HEK293T (cell line): ENCODE data around the gene GTF2A2.

Source experiments
- ARNT ChIP-seq: fragments of 450-650 bp; IDR thresholded peaks from 2 replicates; pipeline ENCODE4 v1.6.1; 2017; ENCODE audit warnings: mild to moderate bottlenecking
- BHLHE40 ChIP-seq: fragments of 450-650 bp; IDR thresholded peaks from 2 replicates; pipeline ENCODE4 v1.6.1; 2016; ENCODE audit warnings: mild to moderate bottlenecking, moderate library complexity, borderline replicate concordance
- CTBP1 ChIP-seq: fragments of 450-650 bp; IDR thresholded peaks from 2 replicates; pipeline ENCODE4 v1.6.1; 2016; ENCODE audit warnings: borderline replicate concordance
- ELF4 ChIP-seq: fragments of 450-650 bp; IDR thresholded peaks from 2 replicates; pipeline ENCODE4 v1.6.1; 2017; ENCODE audit warnings: antibody characterized with exemption
- FOXA1 ChIP-seq: fragments of 450-650 bp; IDR thresholded peaks from 2 replicates; pipeline ENCODE4 v1.6.1; 2016; ENCODE audit warnings: mild to moderate bottlenecking
- FOXK2 ChIP-seq: fragments of 450-650 bp; IDR thresholded peaks from 2 replicates; pipeline ENCODE4 v1.6.1; 2016; ENCODE audit warnings: mild to moderate bottlenecking
- FOXM1 ChIP-seq: fragments of 450-650 bp; IDR thresholded peaks from 2 replicates; pipeline ENCODE4 v1.6.1; 2017; ENCODE audit warnings: mild to moderate bottlenecking, borderline replicate concordance
- HDGF ChIP-seq: fragments of 450-650 bp; IDR thresholded peaks from 2 replicates; pipeline ENCODE4 v1.6.1; 2017; ENCODE audit warnings: antibody characterized with exemption, borderline replicate concordance
- L3MBTL2 ChIP-seq: fragments of 450-650 bp; conservative IDR thresholded peaks from 2 replicates; pipeline ENCODE4 v1.6.1; 2016; ENCODE audit warnings: mild to moderate bottlenecking
- NFRKB ChIP-seq: fragments of 450-650 bp; IDR thresholded peaks from 2 replicates; pipeline ENCODE4 v1.6.1; 2016; ENCODE audit warnings: mild to moderate bottlenecking, moderate library complexity
- PKNOX1 ChIP-seq: fragments of 450-650 bp; IDR thresholded peaks from 2 replicates; pipeline ENCODE4 v1.6.1; 2016
- SP1 ChIP-seq: fragments of 450-650 bp; IDR thresholded peaks from 2 replicates; pipeline ENCODE4 v1.6.1; 2017
- SUZ12 ChIP-seq: fragments of 450-650 bp; IDR thresholded peaks from 2 replicates; pipeline ENCODE4 v1.6.1; 2016; ENCODE audit warnings: mild to moderate bottlenecking
- TARDBP ChIP-seq: fragments of 450-650 bp; IDR thresholded peaks from 2 replicates; pipeline ENCODE4 v1.6.1; 2016

GRCh38 chr15:59596640-59597039, 60.7 kb downstream of the GTF2A2 start:
- no peak for TF ChIP-seq TARDBP
- TF ChIP-seq NFRKB = no peak
- no peak for TF ChIP-seq BHLHE40
- TF ChIP-seq ELF4 = no peak
- no peak for TF ChIP-seq FOXA1
- no peak for TF ChIP-seq HDGF
- no peak for TF ChIP-seq SP1
- no peak for TF ChIP-seq SUZ12
- TF ChIP-seq FOXK2 = no peak
- no peak for TF ChIP-seq FOXM1
- no peak for TF ChIP-seq L3MBTL2
- no peak for TF ChIP-seq CTBP1
- TF ChIP-seq PKNOX1 = no peak
- TF ChIP-seq ARNT = no peak
